Uterus (tissue), 2 donors: ENCODE data around the gene CPNE4.

Experiments used
- CTCF ChIP-seq, 4 experiments: fragments of 200-600 bp in 2 of 4; fragments of 450-650 bp in 2 of 4; sonication (generic) in 2 of 4; IDR thresholded peaks; one replicate each; pipeline ENCODE4 v1.5.1; 2016 to 2019; ENCODE audit warnings: antibody characterized with exemption in 4 of 4, mild to moderate bottlenecking in 2 of 4, moderate library complexity in 1 of 4
- POLR2A ChIP-seq, 2 donors: fragments of 450-650 bp; IDR thresholded peaks; one replicate each; pipeline ENCODE4 v1.6.1; 2016; ENCODE audit warnings: antibody characterized with exemption in 2 of 2, mild to moderate bottlenecking in 1 of 2, moderate library complexity in 1 of 2

GRCh38 chr3:131505421-131505820, 529.4 kb downstream of the CPNE4 start:
- no peak for TF ChIP-seq CTCF (IDR thresholded peaks at IDR 0.05)
- TF ChIP-seq POLR2A (IDR thresholded peaks at IDR 0.05), result no peak
